ENCODE data around the gene HLCS. TPM values are rescaled to one million over a fixed set of nuclear protein-coding genes. Genes with fewer than 3 reads are reported as not detected.
A peak's percentile ranks its signal among the peaks of the same experiment; 100 is the strongest.

Gene HLCS
- total RNA-seq, 3 donors from 2014 or later = 19.5 to 26.2 (median 20.3) TPM

GRCh38 chr21:36713746-36714145 lies 252.7 kb downstream of the HLCS start:
- TF ChIP-seq POLR2A (IDR thresholded peaks at IDR 0.05) (no peak), POLR2AphosphoS5 (IDR thresholded peaks at IDR 0.05) (no peak)
- TF ChIP-seq, protein P1, sequence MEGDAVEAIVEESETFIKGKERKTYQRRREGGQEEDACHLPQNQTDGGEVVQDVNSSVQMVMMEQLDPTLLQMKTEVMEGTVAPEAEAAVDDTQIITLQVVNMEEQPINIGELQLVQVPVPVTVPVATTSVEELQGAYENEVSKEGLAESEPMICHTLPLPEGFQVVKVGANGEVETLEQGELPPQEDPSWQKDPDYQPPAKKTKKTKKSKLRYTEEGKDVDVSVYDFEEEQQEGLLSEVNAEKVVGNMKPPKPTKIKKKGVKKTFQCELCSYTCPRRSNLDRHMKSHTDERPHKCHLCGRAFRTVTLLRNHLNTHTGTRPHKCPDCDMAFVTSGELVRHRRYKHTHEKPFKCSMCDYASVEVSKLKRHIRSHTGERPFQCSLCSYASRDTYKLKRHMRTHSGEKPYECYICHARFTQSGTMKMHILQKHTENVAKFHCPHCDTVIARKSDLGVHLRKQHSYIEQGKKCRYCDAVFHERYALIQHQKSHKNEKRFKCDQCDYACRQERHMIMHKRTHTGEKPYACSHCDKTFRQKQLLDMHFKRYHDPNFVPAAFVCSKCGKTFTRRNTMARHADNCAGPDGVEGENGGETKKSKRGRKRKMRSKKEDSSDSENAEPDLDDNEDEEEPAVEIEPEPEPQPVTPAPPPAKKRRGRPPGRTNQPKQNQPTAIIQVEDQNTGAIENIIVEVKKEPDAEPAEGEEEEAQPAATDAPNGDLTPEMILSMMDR (IDR thresholded peaks at IDR 0.05) = no peak
- H3K4me1 ChIP-seq = peaks cover 2 to 4% of the 10 kb centered on the region in 2 donors
- no peaks in the 10 kb centered on the region for H3K36me3 ChIP-seq
- DNase-seq (ENCODE audit: low spot score in 2 of 2) = no peak
- H3K9me3 ChIP-seq = no peaks in the 10 kb centered on the region
- H3K27ac ChIP-seq = no peak overlapping the region
- H3K4me3 ChIP-seq = no peak overlapping the region
- H3K27me3 ChIP-seq = peaks cover 1 to 69% of the 10 kb centered on the region in 2 donors
- intact Hi-C loops (cut with DNase I; ENCODE audit: low total_unique reads) = no loop called here

DNA sequence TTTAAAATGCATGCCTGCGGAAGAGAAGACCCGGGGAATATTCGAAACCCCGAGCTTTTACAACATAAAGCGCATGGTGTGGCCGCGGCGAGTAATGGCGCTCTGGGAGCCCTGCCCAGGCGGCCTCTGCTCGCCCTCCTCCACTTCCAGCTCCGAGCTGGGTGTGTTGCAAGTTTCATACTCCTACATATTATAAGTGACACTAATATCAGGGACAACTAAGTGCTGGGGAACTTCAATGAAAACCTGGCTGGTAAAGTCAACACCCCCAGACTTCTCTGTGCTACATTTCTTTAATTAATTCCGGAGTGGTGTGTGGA lies 255.8 kb downstream of the HLCS start:
- intact Hi-C loops (cut with DNase I; ENCODE audit: low total_unique reads) = no loop called here
- Histone ChIP-seq H3K4me3 (no peak overlapping the region), H3K4me1 (peaks cover 4 to 10% of the 10 kb centered on the region in 2 donors), H3K36me3 (no peaks in the 10 kb centered on the region), H3K27me3 (peaks cover 8 to 97% of the 10 kb centered on the region in 2 donors), H3K9me3 (no peaks in the 10 kb centered on the region), H3K27ac (no peak overlapping the region)
- DNase-seq (ENCODE audit: low spot score in 2 of 2) = peak in 1 of 2 donors; percentile 30
- TF ChIP-seq, protein P1 (IDR thresholded peaks at IDR 0.05) = no peak
- TF ChIP-seq POLR2AphosphoS5 (IDR thresholded peaks at IDR 0.05) (no peak), POLR2A (IDR thresholded peaks at IDR 0.05) (no peak)

- Histone ChIP-seq H3K27me3 (peaks cover 12 to 99% of the 10 kb centered on the region in 2 donors), H3K36me3 (no peaks in the 10 kb centered on the region), H3K27ac (no peak overlapping the region), H3K4me3 (no peak overlapping the region), H3K9me3 (no peaks in the 10 kb centered on the region), H3K4me1 (peaks cover 4 to 10% of the 10 kb centered on the region in 2 donors)
- no peak for TF ChIP-seq POLR2A (IDR thresholded peaks at IDR 0.05)
- TF ChIP-seq, protein P1 (IDR thresholded peaks at IDR 0.05) = no peak
- no peak for TF ChIP-seq POLR2AphosphoS5 (IDR thresholded peaks at IDR 0.05)
- intact Hi-C loops (cut with DNase I; ENCODE audit: low total_unique reads) = no loop called here
- peak in 1 of 2 donors; percentile 48 for DNase-seq (ENCODE audit: low spot score in 2 of 2)
Measured at GRCh38 chr21:36709868-36710728, 256.4 kb downstream of the HLCS start.

DNA sequence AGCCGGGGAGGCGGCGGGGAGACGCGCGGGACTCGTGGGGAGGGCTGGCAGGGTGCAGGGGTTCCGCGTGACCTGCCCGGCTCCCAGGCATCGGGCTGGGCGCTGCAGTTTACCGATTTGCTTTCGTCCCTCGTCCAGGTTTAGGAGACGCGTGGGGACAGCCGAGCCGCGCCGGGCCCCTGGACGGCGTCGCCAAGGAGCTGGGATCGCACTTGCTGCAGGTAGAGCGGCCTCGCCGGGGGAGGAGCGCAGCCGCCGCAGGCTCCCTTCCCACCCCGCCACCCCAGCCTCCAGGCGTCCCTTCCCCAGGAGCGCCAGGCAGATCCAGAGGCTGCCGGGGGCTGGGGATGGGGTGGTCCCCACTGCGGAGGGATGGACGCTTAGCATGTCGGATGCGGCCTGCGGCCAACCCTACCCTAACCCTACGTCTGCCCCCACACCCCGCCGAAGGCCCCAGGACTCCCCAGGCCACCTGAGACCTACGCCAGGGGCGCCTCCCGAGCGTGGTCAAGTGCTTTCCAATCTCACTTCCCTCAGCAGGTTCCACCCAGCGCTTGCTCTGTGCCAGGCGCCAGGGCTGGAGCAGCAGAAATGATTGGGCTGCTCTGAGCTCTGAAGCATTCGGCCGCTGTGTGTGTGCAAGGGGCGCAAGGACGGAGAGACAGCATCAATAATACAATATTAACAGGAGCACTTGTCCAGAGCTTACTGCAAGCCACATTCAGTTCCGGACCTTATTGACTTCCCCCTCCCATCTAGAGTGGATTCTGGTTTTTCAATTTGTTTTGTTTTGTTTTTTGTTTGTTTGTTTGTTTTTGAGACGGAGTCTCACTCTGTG lies 257.2 kb downstream of the HLCS start:
- no peak for DNase-seq (ENCODE audit: low spot score in 2 of 2)
- peak overlapping the region in 2 of 3 donors; percentile 21 to 54 for H3K4me3 ChIP-seq
- no peaks in the 10 kb centered on the region for H3K36me3 ChIP-seq
- peaks cover 4 to 10% of the 10 kb centered on the region in 2 donors for H3K4me1 ChIP-seq
- TF ChIP-seq POLR2AphosphoS5 (IDR thresholded peaks at IDR 0.05) = no peak
- TF ChIP-seq, protein P1 (IDR thresholded peaks at IDR 0.05) = no peak
- peaks cover 12 to 99% of the 10 kb centered on the region in 2 donors for H3K27me3 ChIP-seq
- H3K9me3 ChIP-seq = no peaks in the 10 kb centered on the region
- intact Hi-C loops (cut with DNase I; ENCODE audit: low total_unique reads) = no loop called here
- H3K27ac ChIP-seq = no peak overlapping the region

Data from breast epithelium (tissue), 4 donors.